Choroid plexus epithelial cell (primary cell): ENCODE measurements around the gene NME7.

Source experiments
- DNase-seq: peaks from one replicate; pipeline ENCODE4 v3.0.0-alpha.2; 2010; ENCODE audit warnings: low read depth
- H3K4me3 ChIP-seq: 2 replicates; pipeline ENCODE4 v1.5.1; 2011; ENCODE audit warnings: low read depth, mild to moderate bottlenecking, control low read depth, low read length, moderate library complexity
- CTCF ChIP-seq: conservative IDR thresholded peaks from 2 replicates; pipeline ENCODE4 v1.5.1; 2011; ENCODE audit warnings: low read depth, mild to moderate bottlenecking, control low read depth, inconsistent platforms, low read length, moderate library complexity

The NME7 gene

GRCh38 chr1:169250022-169250421 is 117.6 kb downstream of the NME7 start:
- H3K4me3 ChIP-seq = no peak overlapping the region
- peak; percentile 23 for DNase-seq
- no peak for TF ChIP-seq CTCF

- no peak for DNase-seq
- H3K4me3 ChIP-seq = no peak overlapping the region
- no peak for TF ChIP-seq CTCF
These were observed 118.0 kb downstream of the NME7 start for GRCh38 chr1:169249611-169250010.

DNA sequence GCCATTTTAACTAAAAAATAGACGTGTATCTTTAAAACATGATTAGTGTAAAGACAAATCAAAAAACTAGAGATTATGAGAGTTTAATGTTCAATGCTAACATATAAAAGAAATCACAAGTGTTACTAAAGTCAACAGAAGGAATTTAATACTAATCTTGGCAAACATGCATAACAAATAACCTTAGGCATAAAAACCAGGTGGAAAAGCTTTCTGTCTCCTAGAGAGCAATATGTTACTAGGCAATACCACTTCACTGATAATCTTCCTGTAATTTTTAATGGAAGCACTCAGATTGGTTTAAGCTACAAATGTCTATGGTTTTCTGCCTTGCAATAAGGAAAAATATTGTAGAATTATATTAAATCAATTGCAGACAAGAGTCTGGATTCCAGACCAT is 121.9 kb downstream of the NME7 start:
- TF ChIP-seq CTCF = no peak
- no peak for DNase-seq
- H3K4me3 ChIP-seq = no peak overlapping the region

DNA sequence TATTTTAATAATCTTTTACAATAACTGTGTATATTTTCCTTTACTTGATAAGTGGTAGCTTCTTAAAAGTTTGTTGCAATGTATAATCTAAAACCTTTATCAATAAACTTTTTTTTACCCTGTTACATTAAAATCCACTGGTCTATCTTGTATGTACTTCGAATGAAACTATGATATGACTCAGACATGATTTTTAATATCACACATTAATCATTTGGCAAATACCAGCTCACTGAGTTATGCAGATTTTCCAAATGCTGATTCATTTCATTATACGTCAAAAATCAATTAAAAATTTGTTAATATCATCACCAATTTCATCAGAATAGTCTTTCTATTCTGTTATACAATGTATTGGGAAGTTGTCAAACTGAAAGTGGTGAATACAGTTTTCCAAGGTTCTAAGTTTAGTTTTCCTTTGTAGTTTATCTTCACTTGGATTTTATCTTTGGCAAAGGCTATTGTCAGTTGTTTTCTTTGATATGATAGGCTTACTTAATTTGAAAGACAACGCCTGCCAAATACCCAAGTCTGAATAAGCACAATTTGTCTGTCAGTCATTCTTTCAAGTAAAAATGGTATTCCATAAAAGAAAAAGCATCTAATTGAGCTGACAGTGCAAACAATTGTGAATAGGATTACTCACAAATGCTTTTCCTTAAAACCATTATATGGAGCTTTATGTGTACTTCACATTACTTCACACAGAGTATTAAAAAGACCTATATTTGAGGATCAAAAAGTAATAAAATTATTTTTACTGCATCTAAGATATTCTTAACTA is 127.0 kb downstream of the NME7 start:
- no peak overlapping the region for H3K4me3 ChIP-seq
- DNase-seq = peak; percentile 18
- TF ChIP-seq CTCF = no peak

DNA sequence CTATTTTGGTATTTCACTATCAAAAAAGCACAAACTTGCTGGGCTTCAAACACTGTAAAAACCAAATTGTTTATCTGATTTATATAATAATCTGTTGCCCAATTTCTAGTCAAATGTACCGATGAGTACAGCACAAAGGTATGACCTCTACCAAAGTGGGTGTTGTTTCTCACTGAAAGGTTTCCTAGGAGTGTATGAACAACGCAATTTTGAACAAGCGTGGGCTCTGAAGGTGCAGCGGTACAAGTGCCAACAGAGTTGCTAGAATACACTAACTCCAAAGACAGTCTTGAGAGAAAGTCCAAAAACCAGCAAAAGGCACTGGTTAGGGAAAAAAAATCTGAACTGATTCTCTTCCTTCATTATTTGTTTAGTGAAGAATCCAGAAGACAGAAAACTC is 130.7 kb downstream of the NME7 start:
- no peak for DNase-seq

DNA sequence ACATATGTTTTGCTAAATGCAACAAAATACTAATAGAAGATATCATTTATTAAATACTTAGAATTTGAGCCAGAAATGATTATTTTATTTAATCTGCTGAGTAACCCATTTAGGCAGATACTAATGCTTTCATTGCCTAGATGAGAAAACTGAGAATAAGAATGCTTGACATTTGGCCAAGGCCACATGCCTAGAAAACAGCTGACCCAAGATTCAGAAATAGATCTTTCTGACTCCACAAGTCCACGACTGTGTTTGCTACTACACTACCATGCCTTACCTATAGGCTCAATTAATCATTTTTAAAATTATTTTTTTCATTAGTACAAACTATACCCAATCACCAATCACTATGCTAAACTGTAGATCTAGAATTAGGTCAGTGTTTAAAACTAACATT is 131.5 kb downstream of the NME7 start:
- peak; percentile 65 for DNase-seq
- TF ChIP-seq CTCF = no peak
- H3K4me3 ChIP-seq = no peak overlapping the region

More for the DNA sequence above, 130.7 kb downstream of the NME7 start:
- H3K4me3 ChIP-seq = no peak overlapping the region
- TF ChIP-seq CTCF = no peak

DNA sequence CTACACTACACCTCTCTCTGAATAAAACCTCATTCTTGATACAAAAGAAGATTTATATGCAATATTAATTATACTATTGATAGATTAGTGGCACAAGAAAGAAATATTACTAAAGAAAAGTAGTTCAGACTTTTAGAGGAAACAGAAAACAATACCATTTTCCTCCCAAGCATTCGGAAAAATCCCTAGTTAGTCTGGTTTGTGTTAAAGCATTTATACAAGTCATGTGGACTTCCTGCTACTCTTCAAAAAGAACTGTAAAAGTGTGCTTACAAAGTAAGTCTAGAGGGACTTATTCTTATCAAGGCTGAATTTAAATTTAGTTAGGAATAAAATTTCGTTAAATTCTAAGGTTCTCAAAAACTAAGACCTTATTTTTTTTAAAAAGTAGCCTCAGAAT is 132.0 kb downstream of the NME7 start:
- TF ChIP-seq CTCF = no peak
- no peak for DNase-seq
- H3K4me3 ChIP-seq = no peak overlapping the region
